ENCODE measurements around the gene SGTA.

Gene SGTA

GRCh38 chr19:2744113-2744512 lies 39.0 kb downstream of the SGTA start:
- no peak for DNase-seq

DNA sequence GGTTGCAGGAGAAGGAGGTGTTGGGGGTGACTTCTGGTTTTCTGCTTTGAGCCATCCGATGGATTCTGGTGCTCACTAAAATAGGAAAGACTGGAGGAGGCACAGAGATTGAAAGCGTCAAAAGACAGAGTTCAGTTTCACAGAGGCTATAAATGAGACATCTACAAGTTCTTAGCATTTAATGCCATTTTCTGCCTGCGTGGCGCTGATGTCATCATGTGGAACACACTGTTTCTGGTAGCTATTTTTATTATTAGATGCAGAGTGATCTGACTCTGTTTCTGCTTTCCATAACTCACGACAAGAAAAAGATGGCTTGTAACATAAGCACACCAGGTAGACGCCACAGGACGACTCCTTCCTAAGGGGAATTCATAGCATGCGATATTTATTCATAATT lies 40.0 kb downstream of the SGTA start:
- no peak for DNase-seq

GRCh38 chr19:2740314-2740656 lies 42.8 kb downstream of the SGTA start:
- no peak for DNase-seq

DNA sequence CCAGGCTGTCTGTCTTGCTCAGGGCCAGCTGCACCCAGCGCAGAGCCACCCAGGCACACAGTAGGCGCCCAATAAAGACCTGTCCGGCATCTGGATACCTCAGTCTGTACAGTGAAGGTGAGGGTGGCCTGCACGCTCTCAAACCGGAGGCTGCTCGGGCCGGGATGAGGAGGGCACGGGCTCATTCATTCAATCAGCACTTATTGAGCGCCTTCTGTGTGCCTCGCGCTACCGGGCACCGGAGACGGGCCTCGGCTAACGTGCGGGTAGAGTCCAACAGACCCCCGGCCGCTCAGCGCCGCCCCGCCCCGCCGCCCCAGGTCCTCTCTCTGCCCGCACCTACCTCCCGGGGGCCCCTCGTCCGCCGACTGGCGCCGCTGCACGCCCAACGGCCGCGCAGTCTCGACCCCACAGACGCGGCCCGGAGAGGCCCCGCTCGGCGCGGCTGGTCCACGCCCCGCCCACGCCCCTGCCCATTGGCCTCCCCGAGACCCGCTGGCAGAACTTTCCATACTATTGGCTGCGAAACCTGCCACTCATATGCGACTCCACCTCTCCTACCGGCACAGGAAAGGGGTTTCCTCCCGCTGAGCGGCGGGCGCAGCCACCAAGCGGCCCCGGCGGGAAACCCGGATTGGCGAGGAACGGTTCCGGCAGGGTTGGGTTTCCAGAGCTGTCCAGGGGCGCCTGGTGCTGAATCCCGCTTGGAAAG lies 43.3 kb downstream of the SGTA start, which contains the start of gene SLC39A3:
SLC39A3 (minus strand) TSS at position 416 of the 712 bp plus-strand sequence. CDS start 2,760 bp downstream, outside the sequence.
- peak; percentile 88 to 93 for DNase-seq

DNA sequence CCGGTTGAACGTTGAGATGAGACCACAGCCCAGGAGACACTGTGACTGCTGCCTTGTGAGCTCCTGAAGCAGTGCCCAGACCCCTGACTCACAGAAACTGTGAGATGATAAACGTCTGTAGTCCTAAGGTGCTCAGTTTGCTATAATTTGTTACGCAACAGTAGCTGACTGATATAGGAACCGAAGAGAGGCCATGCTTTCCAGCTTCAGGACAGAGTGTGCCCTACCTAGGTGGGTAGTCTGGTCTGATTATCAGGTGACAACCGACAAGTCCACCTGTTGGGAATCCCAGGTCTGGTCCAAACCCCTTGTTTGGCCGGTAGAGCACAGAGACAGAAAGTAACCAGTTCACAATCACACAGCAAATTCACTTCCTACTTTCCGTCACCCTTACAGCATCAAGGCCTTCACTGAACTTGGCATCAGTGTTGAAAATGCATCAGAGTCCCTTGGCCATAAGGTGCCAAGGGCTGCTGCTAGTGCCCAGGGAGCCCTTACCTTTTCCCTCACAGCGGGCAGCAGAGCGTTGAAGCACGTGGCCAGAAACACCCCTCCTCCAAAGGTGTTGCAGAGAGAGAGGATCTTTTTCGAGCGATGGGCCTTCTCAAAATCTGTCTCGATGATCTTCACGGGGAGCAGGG lies 46.4 kb downstream of the SGTA start:
- DNase-seq: no peak

GRCh38 chr19:2735374-2735773 lies 47.7 kb downstream of the SGTA start:
- DNase-seq: no peak

- no peak for DNase-seq
Observed at GRCh38 chr19:2734589-2735288, 48.3 kb downstream of the SGTA start.

- DNase-seq: no peak
Observed at GRCh38 chr19:2733930-2734588, 49.0 kb downstream of the SGTA start.

GRCh38 chr19:2732883-2733282 lies 50.2 kb downstream of the SGTA start:
- no peak for DNase-seq

- no peak for DNase-seq
Observed at GRCh38 chr19:2732157-2732725, 50.8 kb downstream of the SGTA start.

DNA sequence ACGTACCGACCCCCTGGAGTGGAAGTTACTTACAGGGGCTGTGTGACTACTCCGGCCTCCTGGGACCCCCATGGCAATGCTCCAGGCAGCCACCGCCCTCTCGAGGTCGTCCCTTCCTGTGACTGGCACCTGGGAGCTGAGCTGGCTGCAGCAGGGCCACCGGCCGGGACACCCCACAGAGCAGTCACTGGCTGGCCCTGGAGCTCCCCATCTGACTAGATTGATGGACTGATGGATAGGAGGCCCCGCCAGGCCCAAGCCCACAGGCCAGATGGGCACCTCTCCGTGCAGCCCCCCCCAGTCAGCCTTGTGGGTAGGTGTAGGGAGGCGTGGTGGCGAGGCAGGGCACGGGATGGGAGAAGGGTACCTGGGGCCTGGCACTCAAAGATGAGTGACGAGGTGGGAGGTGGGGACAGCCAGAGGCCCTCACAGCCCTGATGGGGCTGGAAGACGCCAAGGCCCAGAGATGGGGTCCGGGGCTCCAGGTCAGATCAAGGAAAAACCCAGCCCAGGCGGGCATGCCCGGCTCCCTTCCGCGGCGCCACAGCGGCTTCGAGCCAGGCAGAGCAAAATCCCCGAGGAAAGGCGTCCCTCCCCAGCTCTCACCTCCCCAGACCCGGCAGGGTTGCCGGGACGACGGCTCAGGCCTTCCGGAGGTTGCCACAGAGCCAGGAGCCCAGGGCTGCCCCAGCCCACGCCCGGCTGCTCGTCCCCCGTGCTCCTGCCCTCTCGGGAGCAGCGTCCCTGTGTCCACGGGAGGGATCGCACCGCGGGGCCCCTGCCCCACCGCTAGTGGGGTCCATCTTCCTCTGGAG lies 51.7 kb downstream of the SGTA start:
- no peak for DNase-seq

DNA sequence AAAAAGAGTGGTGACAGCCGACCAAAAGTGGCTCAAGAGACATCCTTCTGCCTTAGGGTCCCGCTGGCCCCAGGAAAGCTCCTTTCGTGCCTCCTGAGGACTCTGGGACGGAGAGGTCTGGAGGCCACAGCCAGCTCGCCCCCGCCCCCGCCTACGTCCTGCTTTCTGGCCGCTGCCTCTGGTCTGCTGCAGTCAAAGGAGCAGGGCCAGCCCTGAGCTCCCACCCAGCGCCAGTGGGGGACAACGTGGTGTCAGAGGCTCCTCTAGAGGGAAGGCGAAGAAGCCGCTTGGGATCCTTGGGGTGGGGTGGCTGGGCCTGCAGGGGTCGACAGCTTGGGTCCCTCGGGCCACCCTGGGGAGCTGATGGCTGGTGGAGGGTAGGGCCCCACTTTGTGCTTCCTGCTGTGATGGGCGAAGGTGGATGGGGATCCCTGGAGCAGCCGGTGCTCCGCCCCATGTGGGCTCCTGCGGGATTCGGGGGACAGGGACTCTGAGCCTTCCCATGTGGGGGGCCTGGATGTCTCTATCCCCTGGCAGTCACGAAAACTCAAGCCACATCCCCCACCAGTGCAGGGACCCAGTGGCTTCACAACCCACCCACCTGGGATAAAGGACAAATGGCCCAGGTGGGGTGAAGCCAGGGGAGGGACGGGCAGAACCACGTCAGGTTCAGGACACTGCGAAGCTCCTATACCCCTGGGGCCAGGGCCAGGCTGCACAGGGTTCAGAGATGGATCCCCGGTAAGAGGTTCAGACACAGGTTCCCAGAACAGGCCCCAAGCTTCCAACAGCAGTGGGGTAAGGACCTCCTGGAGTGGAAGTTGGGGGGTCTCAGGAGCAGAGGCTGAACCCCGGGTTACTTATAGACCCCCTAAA lies 52.9 kb downstream of the SGTA start:
- no peak for DNase-seq

DNA sequence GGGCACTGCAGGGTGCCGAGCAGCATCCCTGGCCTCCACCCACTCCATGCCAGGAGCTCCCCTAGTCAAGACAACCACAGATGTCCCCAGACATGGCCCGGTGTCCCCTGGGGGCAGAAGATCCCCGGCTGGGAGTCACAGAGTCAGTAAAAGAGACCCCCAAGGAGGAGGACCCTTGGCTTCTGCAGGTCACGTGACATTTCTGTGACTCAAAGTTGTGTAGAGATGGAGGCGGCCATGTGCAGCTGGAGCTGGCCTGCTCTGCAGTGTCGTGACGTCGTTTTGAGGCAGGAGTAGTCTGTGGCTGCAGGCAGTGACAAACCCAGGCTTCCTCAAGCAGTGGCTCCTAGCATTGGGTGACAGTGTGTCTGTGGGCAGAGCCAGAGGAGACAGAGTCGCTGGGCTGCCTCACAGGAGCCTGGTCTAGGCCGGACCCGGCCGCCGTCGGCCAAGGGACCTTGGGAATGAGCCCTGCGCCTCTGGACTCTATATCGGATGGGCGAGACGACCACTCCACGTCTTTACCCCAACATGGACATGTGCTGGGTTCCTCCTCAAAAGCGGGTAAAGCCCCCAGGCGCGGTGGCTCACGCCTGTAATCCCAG lies 54.2 kb downstream of the SGTA start:
- peak in 1 of 2 experiments; percentile 16 for DNase-seq

DNA sequence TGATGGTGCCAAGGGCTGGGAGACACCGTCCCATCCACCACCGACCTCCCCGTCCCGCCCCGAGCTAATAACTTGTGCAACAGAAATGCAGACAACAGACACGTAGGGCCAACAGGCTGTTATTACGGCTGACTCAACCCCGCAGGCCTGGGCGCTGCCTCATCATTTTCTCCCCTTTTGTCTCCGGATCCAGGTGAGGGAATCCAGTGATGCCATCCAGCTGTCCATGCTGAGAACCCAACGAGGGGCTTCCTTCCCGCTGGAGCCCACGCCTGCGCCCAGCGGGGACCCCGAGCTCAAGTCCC lies 55.5 kb downstream of the SGTA start:
- DNase-seq: no peak

- DNase-seq: peak in 1 of 2 experiments; percentile 23
Observed at GRCh38 chr19:2726904-2727639, 56.0 kb downstream of the SGTA start.

DNA sequence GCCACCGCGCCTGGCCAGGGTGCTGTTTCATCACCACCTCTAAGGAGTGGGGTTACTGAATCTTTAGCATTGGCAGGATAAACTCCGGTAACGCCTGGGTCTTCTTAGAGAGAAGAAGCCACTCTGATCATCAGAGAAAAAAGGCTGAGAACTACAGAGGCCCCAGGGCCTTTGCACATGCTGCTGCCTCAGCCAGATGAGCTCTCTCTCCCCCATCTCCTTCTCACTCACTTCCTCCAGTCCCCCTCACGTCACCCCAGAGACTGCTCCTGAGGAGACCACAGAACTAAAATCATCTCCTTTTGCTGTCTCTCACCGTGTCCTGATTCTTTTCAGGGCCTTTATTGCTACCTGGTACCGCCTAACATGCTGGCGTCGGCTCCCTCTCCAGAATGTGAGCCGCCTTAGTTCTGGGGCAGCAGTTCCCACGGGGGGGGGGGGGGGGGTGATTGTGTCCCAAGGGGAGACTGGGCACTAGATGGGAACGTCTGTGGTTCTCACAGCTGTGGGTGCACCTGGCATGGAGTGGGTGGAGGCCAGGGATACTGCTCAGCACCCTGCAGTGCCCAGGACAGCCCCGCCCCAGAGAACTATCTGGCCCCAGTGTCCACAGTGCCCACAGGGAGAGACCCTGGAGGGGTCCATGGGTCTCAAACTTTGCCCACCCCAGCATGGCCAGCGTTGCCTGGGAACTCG lies 56.8 kb downstream of the SGTA start:
- no peak for DNase-seq

DNA sequence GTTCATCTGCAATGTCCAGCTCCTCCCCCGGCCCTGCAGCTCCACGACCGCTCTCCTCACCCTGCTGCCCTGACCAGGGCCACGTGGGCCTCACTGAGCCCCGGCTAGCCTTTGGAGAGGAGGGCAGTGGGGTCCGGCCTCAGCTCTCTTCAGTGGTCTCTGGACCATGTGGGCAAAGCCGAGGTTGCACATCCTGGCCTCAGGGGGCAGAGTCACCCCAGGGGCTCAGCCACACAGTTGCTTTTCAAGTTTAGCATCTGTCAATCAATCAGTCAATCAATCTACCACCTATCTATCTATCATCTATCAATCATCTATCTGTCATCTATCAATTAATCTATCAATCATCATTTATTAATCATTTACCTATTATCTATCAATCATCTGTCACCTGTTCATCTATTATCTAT lies 58.9 kb downstream of the SGTA start:
- no peak for DNase-seq

DNA sequence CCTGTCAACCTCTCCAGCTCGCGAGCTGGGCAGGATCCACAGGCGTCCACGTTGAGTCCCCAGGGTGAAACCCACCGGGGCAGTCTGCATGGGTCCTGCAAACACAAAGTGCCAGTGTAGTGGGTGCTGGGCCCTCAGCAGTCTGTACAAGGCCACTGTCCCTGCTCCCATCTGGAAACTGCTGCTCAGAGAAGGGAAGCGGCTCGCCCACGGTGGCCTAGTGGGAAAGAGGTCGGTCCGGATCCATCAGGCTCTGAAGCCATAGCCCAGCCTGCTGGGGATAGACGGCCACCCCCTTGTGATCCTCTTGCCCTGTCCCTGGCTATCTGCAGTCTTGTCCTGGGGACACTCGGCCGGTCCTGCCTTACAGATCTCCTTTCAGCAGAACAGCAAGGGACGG lies 59.3 kb downstream of the SGTA start:
- no peak for DNase-seq

GRCh38 chr19:2723345-2723715 lies 59.7 kb downstream of the SGTA start:
- DNase-seq: no peak
